NCI-H1436 treated with DMSO at 0.1 percent for 48 hours (cell line): ENCODE data around the gene SYCE3.

ENCODE experiments used
- DNase-seq: peaks from one replicate; lab custom pipeline; 2025; lab: John Stamatoyannopoulos, UW

The SYCE3 gene

GRCh38 chr22:50576070-50576469 is 13.4 kb upstream of the SYCE3 start:
- DNase-seq: no peak

- DNase-seq: no peak
These were observed 12.8 kb upstream of the SYCE3 start for GRCh38 chr22:50575426-50575941.

DNA sequence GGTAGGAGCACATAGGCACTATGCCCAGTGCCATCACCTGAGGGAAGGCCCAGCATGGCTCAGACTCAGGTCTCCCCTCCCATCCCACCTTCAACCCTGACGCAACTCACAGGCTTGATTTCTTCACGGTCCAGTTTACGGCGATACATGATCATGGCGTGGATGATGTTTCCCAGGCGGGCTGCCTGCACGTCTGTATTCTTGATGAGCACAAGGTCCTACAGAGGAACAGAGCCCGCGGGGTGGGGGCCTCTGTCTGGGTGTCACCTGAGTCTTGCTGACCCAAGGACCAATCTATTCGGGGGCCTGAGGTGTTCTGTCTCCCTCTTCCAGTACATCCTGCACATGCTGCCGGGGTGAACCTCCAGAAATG is 11.7 kb upstream of the SYCE3 start:
- no peak for DNase-seq

DNA sequence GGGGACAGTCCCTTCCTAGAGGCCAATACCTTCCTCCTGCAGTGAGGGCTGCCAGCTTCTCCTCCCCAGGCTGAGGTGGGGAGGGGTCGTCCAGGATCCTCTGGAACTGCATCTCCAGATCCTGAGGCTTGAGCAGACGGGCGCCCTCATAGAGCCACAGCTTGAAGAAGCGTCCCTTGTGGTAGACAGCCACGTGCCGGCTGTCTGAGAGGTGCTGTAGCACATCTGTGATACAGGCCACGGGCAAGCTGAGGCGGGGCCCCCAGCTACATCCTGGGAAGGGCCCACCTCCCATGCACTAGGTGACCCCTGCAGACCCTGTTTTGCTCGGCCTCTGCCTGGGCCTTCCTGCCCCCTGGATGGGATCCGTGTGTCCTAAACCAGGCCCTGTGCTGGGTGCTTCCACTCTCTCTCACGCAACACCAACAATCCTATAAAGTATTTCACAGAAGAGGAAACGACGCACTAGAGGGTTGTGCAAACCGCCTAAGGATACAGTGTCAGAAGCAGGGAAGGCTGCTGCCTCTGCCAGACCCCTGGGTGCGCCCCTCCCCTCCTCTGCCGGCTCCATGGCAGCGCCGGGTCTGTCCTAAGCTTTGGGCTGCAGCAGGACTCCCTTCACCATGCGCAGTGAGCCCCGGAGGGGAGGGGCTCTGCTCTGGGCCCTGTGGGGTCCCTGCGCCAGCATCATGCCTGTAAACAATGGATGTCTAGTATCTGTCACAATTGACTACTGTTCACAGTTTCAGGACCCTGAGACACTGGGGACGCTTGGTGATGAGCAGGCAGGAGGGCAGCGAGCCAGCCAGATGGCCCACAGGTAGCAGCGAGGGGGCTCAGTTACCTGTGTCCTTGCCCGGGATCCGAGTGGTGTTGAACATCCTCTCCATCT is 11.0 kb upstream of the SYCE3 start:
- DNase-seq: no peak

- DNase-seq: no peak
These were observed 10.2 kb upstream of the SYCE3 start for GRCh38 chr22:50572965-50573364.

DNA sequence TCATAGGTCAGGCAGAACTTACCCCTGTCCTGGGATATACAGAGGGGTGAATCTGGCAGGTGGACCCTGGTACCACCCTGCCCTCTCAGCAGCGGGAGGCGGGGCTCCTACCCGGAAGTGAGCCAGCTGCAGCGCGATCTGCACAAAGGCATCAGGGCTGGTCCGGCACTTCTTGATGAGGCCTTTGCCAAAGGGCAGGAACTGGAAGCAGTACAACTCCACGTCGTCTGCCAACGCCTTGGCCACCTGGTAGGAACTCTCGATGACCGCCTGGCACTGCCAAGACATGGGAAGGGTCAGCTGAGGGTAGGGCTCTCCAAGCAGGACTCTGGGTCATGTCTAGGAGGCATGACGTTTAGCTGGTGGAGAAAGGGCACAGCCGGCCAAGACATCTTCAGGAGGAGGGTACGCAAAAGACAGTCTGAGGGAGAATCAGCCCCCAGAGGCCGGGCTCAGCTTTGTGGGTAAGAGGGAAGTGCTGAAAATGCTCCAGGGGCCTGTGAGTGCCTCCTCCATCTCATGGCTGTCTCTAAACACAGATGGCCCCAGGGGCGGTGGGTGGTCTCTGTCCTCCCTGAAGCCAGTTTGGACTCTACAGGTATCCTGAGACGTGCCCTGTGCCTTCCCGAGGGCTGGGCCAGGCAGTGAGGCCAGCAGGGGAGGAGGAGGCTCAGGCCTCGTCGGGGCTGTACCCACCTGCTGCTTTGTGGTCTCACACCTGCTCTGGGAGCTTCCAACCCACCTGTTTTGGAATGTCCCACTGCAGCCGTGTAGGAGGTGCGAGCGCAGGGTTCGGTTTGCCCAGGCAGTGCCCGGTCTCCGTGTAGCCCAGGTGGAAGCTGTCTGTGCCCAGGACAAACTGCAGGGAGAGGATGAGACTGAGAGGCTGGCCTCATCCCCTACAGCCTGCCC is 8.8 kb upstream of the SYCE3 start:
- no peak for DNase-seq

DNA sequence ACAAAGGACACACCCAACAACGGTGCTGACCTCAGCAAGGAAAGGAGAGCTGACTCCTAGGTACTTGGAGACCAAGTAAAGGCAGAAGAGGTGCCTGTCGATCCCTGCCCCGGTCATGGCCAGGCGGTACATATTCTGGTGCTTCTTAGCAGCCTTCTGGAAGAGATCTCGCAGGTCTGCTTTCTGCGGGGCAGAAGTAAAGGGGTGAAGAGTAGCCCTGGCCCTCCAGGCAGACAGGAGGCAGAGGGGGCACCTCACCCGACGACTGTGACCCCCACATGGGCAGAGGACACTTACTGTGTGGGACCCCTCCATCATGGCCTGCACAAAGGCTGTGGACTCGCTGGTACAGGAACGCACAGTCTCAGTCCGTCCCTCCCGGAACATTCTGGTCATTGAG is 8.1 kb upstream of the SYCE3 start:
- no peak for DNase-seq

DNA sequence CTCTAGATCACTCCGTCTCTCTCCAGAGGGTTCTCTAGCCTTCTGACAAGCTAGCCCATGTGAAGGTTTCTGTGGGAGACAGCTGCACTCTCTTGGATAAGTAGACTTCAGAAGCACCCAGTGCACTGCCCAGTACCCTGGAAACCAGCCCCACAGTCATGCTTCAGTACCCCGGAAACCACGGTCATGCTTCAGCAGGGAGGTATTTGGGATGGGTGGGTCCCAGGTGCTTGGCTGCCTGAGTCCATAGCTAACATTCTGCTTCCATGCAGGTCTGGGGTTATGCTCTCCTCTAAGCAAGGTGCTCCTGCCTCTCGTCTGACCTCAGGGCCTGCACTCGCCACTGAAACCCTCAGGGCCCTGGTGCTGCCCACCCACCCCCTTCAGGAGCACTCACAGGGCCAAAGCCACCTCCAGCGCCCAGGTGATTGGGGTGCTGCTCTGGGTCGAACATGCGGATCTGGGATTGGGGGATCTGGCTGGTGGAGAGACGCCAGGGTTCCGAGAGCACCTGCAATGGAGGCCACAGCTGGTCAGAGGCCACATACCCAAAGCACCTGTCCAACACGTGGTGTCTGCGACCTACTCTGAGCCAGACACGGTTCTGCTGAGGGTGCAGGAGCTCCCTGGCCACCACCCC is 7.3 kb upstream of the SYCE3 start:
- no peak for DNase-seq

DNA sequence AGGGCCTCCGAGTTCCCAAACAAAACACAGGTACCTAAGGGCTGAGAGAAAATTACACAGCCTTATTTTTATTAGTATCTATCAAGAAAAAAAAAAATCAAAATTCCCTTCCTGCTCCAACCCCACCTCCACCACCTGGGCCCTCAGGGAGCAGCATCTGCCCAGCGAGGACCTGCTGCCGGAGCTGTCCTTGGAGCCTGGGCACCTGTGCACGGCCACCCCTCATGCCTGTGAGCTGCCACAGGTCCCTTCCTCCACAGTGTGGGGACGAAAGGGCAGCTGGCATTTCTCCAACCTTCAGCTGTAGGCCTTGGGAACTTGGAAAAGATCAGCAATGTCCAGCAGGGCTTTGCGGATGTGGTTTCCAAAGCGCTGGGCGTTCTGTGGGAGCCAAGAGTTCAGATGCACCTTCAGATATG is 6.3 kb upstream of the SYCE3 start:
- DNase-seq: no peak

- no peak for DNase-seq
These were observed 5.9 kb upstream of the SYCE3 start for GRCh38 chr22:50568626-50569025.

- no peak for DNase-seq
These were observed 5.1 kb upstream of the SYCE3 start for GRCh38 chr22:50567721-50568252.

GRCh38 chr22:50564289-50564688 is 1.6 kb upstream of the SYCE3 start:
- DNase-seq: no peak

- DNase-seq: no peak
These were observed 868 bp upstream of the SYCE3 start for GRCh38 chr22:50563413-50564160.

GRCh38 chr22:50561401-50562358 is 1.0 kb downstream of the SYCE3 start:
- no peak for DNase-seq

DNA sequence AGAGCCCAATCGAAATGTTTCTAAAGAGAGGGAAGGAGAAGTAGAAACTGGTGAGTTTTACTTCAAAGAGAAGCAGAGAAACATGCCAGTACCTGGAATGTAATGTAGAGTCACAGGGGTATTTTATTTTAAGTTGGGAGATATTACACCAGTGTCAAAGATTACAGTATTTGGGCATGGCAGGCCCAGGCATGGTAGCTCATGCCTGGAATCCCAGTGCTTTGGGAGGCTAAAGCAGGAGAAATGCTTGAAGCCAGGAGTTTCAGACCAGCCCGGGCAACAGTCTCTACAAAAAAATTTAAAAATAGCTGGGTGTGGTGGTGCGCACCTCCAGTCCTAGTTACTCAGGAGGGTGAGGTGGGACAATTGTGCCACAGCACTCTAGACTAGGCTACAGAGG is 2.7 kb downstream of the SYCE3 start:
- DNase-seq: no peak

GRCh38 chr22:50556703-50557102 is 6.0 kb downstream of the SYCE3 start:
- no peak for DNase-seq

DNA sequence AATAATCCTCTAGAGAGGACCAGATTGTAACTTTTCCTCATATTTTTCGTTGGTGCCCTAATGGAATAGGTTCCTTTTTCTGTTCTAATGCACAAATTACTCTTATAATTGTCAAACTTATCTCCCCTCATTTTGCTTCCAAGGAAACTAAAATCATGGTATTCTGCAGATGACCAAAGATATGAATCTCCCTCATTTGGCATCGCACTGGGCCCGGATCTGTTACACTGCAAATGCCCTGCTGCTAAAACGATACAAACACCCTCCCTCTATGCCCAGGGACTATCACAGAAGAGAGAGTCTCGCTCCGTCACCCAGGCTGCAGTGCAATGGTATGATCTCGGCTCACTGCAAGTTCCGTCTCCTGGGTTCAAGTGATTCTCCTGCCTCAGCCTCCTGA is 9.4 kb downstream of the SYCE3 start:
- no peak for DNase-seq

GRCh38 chr22:50551160-50551752 is 11.5 kb downstream of the SYCE3 start:
- no peak for DNase-seq

DNA sequence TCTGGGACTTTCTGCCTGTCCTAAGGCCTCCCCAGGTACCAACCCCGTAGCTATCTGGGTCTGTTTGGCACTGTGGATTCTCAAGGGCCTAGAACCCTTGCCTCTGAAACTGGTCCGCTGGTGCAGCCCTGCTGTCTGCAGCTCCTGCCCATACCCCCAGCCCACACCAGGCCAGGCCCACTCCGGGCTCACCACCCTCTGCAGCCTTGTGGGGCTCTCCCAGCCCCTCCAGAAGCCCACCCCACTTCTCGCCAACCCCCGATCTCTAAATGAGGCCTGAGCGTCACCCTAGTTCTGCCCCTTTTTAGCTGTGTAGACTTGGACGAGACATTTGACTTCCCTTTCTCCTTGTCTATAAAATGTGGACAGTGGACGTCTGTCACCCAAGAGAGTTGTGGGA is 12.3 kb downstream of the SYCE3 start:
- no peak for DNase-seq
